ENCODE results near the gene UBE2O.

UBE2O gene

GRCh38 chr17:76467366-76467765 lies 14.4 kb upstream of the UBE2O start, which contains the start of gene AANAT:
Gene AANAT (plus strand): TSS chr17:76467603. CDS start chr17:76468747, 1,144 bp downstream.
- H3K4me3 Mint-ChIP-seq: no peak within 1 kb of the TSS
- peaks cover 19% of the 10 kb centered on the region for H3K27me3 Mint-ChIP-seq
- no peak for DNase-seq
- CTCF ChIA-PET: interaction anchor here (0.9 to 4.5 kb wide), 17 partner anchors 8 to 215 kb away, joined by 3 to 58 read pairs (median 5); partner anchors contain the start of gene RHBDF2
- H3K27ac Mint-ChIP-seq: no peak within 1 kb of the TSS
- no peaks in the 10 kb centered on the region for H3K9me3 Mint-ChIP-seq
- H3K4me1 Mint-ChIP-seq: peaks cover 6% of the 10 kb centered on the region
- peaks cover 4% of the 10 kb centered on the region for H3K36me3 Mint-ChIP-seq

DNA sequence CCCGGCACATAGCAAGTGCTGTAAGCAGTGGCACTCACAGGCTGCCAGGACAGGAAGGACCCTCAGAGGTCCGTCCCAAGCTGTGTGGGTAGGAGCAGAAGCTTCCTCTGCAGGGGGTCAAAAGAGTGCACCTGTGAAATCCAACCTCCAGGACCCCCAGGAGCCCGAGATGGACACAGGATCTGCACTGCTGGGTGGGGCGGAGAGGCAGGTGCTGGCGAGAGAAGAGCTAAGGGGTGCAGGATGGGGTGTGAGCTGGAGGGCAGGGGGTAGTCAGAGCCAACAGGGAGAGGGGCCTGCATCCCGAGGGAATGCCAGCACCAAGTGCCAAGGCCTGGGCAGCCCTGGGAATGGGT lies 13.8 kb upstream of the UBE2O start:
- Mint-ChIP-seq H3K4me3 (no peak overlapping the region), H3K36me3 (peaks cover 3% of the 10 kb centered on the region)

DNA sequence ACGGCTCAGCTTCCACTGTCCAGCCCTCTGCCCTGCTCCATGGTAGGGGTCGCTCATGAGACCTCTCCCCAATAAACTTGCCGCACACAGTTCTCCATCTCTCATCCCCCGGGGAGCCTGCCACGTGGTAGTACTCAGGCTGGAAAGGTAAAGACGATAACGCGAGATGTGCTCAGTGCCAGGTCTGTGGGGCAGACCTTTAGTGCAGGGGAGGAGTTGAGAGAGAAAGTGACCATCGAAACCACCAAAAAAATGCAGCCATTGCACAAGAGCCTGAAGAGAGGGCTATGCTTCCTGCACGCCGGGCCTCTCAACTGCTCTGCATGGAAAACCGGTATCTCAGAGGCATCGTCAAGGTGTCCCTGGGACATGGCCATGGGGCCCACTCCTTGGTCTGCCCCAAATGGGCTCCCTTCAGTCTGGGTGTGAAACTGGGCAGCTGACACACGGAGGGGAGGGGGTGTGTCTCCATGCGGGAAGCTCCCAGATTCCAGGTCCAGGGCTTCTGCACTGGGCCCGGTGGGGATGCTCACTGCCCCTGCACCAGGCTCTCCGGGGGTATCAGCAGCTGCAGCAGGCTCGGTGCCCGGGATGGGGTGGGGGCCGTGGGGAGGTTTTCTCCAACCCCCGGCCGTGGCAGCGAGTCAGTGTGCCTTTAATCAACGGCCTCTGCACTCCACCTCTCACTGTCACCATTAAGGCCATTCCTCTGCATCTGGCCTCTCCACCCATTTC lies 9.8 kb upstream of the UBE2O start:
- H3K4me3 Mint-ChIP-seq: no peak overlapping the region
- peaks cover 6% of the 10 kb centered on the region for H3K4me1 Mint-ChIP-seq
- H3K27me3 Mint-ChIP-seq: peaks cover 49% of the 10 kb centered on the region

More for the DNA sequence above, 13.8 kb upstream of the UBE2O start:
- Mint-ChIP-seq H3K9me3 (no peaks in the 10 kb centered on the region), H3K4me1 (peaks cover 6% of the 10 kb centered on the region), H3K27ac (no peak overlapping the region), H3K27me3 (peaks cover 25% of the 10 kb centered on the region)
- DNase-seq: no peak
- CTCF ChIA-PET: interaction anchor here (0.6 to 4.5 kb wide), 17 partner anchors 8 to 215 kb away, joined by 3 to 58 read pairs (median 5); partner anchors contain the start of gene RHBDF2

DNA sequence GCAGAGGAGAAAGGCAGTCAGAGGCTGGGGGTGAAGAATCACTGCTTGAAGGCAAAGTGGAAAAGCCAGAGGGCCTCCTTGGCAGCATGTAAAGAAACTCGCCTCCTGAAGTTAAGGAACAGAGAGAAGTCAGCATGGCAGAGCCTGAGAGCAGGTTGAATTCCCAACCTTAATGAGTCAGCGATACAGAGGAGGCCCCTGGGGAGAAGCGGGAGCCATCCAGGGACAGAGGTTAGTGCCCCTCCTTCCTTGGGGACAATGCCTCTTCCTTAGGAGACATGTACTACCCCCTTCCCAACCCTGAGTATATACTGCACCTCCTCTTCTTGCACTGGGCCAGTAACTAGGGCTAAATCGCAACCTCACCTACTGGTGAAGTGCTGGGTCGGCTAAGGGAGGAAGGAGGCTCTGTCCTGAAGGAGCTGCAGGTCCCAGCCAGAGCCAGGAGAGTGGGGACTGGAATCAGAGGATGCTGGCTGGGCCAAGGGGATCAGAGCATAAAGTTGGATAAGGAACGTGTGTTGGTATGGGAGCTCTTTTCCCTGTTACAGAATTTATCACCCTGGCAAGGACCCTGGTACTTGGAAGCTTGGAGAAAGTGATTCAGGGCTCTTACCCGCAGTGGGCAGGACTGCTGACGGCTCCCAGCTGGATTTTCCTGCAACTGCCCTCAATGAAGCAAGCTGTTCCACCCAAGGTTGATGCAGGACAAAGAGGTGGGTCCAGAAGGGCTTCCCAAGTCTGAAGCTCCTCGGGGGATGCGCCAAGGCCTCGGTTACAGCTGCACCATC lies 9.0 kb upstream of the UBE2O start:
- Mint-ChIP-seq H3K27ac (no peak overlapping the region), H3K4me3 (no peak overlapping the region), H3K27me3 (peaks cover 49% of the 10 kb centered on the region), H3K4me1 (peaks cover 6% of the 10 kb centered on the region), H3K36me3 (no peaks in the 10 kb centered on the region), H3K9me3 (no peaks in the 10 kb centered on the region)
- CTCF ChIA-PET: interaction anchor here (0.8 to 1.6 kb wide), 5 partner anchors 10 to 64 kb away, joined by 3 to 8 read pairs (median 3); partner anchors contain the start of gene RHBDF2
- no peak for DNase-seq

More for the DNA sequence above, 9.8 kb upstream of the UBE2O start:
- CTCF ChIA-PET: interaction anchor here (0.6 to 1.6 kb wide), 4 partner anchors 39 to 44 kb away, joined by 3 to 8 read pairs (median 3); partner anchors contain the start of gene RHBDF2
- no peak for DNase-seq
- Mint-ChIP-seq H3K9me3 (no peaks in the 10 kb centered on the region), H3K36me3 (no peaks in the 10 kb centered on the region), H3K27ac (no peak overlapping the region)

- Mint-ChIP-seq H3K9me3 (no peaks in the 10 kb centered on the region), H3K4me3 (no peak overlapping the region), H3K27ac (no peak overlapping the region), H3K27me3 (peaks cover 60% of the 10 kb centered on the region), H3K36me3 (no peaks in the 10 kb centered on the region), H3K4me1 (no peaks in the 10 kb centered on the region)
- CTCF ChIA-PET: interaction anchor here (0.8 to 3.3 kb wide), 3 partner anchors 47 to 86 kb away, joined by 3 to 23 read pairs (median 3); no protein-coding TSS in a partner anchor
- DNase-seq: no peak
Measured at GRCh38 chr17:76459674-76460073, 6.7 kb upstream of the UBE2O start.

DNA sequence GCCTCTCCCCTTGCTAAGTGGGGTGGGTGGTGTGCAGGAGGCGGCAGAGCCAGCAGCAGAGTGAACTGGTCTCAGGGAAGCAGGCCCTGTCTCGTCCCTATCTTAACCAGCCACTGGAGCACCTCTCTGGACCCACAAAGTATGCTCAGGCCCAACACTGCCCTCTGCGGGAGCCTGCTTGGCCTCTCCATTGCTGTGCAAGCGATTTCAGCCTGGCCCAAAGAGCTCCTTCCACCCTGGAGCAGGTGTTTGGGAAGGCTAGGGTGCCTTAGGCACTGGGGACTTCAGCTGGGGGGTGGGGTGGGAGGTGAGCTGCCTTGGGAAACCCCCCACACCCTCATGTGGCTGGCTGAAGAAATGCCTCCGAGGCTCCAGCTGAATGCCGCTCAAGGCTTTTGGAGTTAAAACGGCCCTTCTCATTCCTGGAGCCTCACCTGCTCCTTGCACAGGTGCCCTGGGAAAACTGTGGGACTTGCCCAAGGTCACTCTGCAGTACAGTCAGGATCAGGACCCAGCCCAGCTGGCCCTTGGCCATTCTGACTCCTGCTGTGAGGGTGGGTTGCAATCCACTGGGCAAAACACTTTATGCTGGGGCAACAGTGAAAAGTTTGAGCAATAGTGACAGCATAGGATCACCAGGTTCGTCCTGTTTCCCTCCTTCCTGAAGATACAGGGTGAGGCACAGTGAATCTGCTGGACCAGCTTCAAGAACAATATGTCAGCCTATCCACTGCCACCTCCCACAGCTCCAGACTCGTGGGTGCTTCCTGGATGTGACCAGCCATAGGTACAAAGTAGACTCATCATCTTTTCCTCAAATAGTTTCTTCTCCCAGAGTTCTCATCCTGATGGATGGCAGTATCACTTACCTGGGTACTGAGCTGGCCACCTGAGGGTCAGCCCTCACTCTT lies 5.9 kb upstream of the UBE2O start:
- CTCF ChIA-PET: interaction anchor here (0.5 to 3.3 kb wide), 10 partner anchors 8 to 215 kb away, joined by 3 to 23 read pairs (median 3); partner anchors contain the start of gene AANAT
- no peaks in the 10 kb centered on the region for H3K9me3 Mint-ChIP-seq
- no peaks in the 10 kb centered on the region for H3K4me1 Mint-ChIP-seq
- H3K27ac Mint-ChIP-seq: no peak overlapping the region
- DNase-seq: no peak
- H3K4me3 Mint-ChIP-seq: no peak overlapping the region
- H3K36me3 Mint-ChIP-seq: no peaks in the 10 kb centered on the region
- peaks cover 55% of the 10 kb centered on the region for H3K27me3 Mint-ChIP-seq

DNA sequence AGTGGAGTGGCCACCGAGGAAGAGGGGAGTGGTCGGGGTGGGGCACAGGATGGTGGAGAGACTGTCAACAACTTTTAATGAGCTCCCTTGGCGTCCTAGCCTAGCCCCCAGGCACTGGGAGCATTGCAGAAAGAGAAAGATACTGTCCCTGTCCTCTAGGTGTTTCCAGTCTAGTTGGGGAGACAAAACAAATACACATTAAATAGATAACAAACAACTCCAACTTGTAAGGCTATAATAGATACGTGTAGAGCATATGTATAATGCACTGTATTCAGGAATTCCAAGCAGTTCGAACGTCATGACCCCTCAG lies 435 bp upstream of the UBE2O start:
- DNase-seq: no peak
- Mint-ChIP-seq H3K27me3 (peaks cover 19% of the 10 kb centered on the region), H3K27ac (peak overlapping the region; percentile 81), H3K4me1 (peaks cover 33% of the 10 kb centered on the region), H3K36me3 (peaks cover 8% of the 10 kb centered on the region), H3K4me3 (peak overlapping the region; percentile 69), H3K9me3 (peaks cover 3% of the 10 kb centered on the region)
- CTCF ChIA-PET: interaction anchor here (1.0 to 2.2 kb wide), 9 partner anchors 13 to 98 kb away, joined by 3 to 7 read pairs (median 5); no protein-coding TSS in a partner anchor

DNA sequence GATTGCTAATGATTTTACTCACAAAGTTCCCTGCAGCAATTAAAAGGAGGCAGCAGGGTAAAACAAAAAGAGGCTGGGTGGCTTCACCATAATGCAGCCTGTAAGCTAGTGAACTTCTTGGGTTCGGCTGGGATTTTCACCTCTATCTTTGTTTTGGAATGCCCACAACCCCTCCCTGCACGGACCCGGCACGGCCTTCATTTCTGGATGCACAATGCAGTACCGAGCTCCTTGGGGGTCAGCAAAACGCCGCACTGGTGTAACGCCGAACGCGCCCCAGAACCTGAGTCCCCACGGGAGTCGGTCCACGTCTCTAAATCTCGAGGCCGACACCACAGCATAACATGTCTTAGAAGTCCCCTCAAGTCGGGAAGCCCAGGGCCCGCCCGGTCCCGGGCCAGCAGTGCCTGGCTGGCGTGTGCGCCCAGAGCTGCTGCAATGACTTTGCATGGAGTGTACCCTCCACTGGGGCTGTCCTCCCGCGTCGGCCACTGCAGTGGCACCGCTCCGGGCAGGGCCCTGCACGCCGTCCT lies 759 bp downstream of the UBE2O start:
- peak overlapping the region; percentile 17 for H3K27ac Mint-ChIP-seq
- CTCF ChIA-PET: interaction anchor here (0.6 to 2.2 kb wide), 4 partner anchors 9 to 99 kb away, joined by 3 to 7 read pairs (median 4); no protein-coding TSS in a partner anchor
- DNase-seq: no peak
- peaks cover 3% of the 10 kb centered on the region for H3K9me3 Mint-ChIP-seq
- peaks cover 14% of the 10 kb centered on the region for H3K27me3 Mint-ChIP-seq
- H3K36me3 Mint-ChIP-seq: peaks cover 8% of the 10 kb centered on the region
- H3K4me1 Mint-ChIP-seq: peaks cover 45% of the 10 kb centered on the region
- peak overlapping the region; percentile 89 for H3K4me3 Mint-ChIP-seq

DNA sequence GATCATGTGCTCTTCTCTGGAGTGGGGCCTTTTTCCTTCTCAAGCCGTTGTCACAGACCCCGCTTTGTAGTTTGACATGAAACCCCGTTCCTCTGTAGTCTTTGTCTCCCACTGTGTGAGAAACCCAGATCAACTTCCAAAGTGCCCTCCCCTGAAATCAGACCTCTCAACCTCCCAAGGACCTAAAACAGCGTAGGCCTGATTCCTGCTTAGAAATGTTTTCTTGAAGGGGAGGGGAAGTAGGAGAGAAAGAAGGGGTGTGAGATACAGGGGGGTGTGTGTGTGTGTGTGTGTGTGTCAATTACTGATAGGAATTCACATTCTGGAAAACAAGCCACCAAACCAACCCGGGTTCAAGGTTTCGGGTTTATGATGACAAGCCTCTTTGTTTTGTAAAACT lies 1.4 kb downstream of the UBE2O start:
- peaks cover 3% of the 10 kb centered on the region for H3K9me3 Mint-ChIP-seq
- no peak overlapping the region for H3K27ac Mint-ChIP-seq
- H3K27me3 Mint-ChIP-seq: peaks cover 14% of the 10 kb centered on the region
- peaks cover 8% of the 10 kb centered on the region for H3K36me3 Mint-ChIP-seq
- H3K4me3 Mint-ChIP-seq: peak overlapping the region; percentile 89
- H3K4me1 Mint-ChIP-seq: peaks cover 48% of the 10 kb centered on the region
- CTCF ChIA-PET: interaction anchor here (1.3 kb wide), 1 partner anchor 51 kb away, joined by 3 read pairs; no protein-coding TSS in a partner anchor
- no peak for DNase-seq

DNA sequence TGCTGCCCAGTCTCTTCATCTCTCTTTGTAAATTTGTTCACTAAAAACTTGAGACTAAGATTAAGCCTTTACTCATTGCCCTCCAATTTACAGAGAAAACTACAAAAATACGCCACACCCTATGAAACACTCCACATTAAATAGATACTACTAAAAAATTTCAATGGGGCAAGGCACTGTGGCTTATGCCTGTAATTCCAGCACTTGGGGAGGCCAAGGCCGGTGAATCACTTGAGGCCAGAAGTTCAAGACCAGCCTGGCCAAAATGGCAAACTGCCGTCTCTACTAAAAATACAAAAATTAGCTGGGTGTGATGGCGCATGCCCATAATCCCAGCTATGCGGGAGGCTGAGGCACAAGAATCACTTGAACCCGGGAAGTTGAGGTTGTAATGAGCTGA lies 3.8 kb downstream of the UBE2O start:
- CTCF ChIA-PET: interaction anchor here (0.7 to 1.3 kb wide), 2 partner anchors 52 to 293 kb away, joined by 3 read pairs; no protein-coding TSS in a partner anchor

GRCh38 chr17:76447931-76448652 lies 4.9 kb downstream of the UBE2O start:
- Mint-ChIP-seq H3K4me3 (no peak overlapping the region), H3K27me3 (peaks cover 1% of the 10 kb centered on the region), H3K27ac (no peak overlapping the region)

More for the DNA sequence above, 3.8 kb downstream of the UBE2O start:
- Mint-ChIP-seq H3K36me3 (peaks cover 8% of the 10 kb centered on the region), H3K4me1 (peaks cover 67% of the 10 kb centered on the region), H3K27me3 (peaks cover 4% of the 10 kb centered on the region), H3K9me3 (peaks cover 3% of the 10 kb centered on the region), H3K4me3 (no peak overlapping the region), H3K27ac (no peak overlapping the region)
- DNase-seq: no peak

GRCh38 chr17:76446449-76447231 lies 6.3 kb downstream of the UBE2O start:
- Mint-ChIP-seq H3K4me1 (peaks cover 78% of the 10 kb centered on the region), H3K27me3 (no peaks in the 10 kb centered on the region), H3K9me3 (no peaks in the 10 kb centered on the region), H3K27ac (no peak overlapping the region), H3K36me3 (peaks cover 8% of the 10 kb centered on the region), H3K4me3 (no peak overlapping the region)
- CTCF ChIA-PET: no interaction called here
- no peak for DNase-seq

More at GRCh38 chr17:76447931-76448652, 4.9 kb downstream of the UBE2O start:
- DNase-seq: no peak
- H3K4me1 Mint-ChIP-seq: peaks cover 70% of the 10 kb centered on the region
- peaks cover 8% of the 10 kb centered on the region for H3K36me3 Mint-ChIP-seq
- CTCF ChIA-PET: interaction anchor here (1.3 kb wide), 1 partner anchor 51 kb away, joined by 3 read pairs; no protein-coding TSS in a partner anchor
- H3K9me3 Mint-ChIP-seq: no peaks in the 10 kb centered on the region

All from activated naive CD4-positive, alpha-beta T cell treated with anti-CD3 and anti-CD28 coated beads, Interleukin-2, amount 10 ng/mL, durations not matched to agents 7 days and 5 days (primary cell).